Gastroesophageal sphincter (tissue), 3 donors: ENCODE data around the gene EXOC4.

Experiments
- EP300 ChIP-seq: sonication (generic); formaldehyde crosslinking; IDR thresholded peaks from one replicate; pipeline ENCODE4 v1.6.1; 2017; ENCODE audit warnings: antibody characterized with exemption, mild to moderate bottlenecking
- POLR2A ChIP-seq, 2 donors: fragments of 450-650 bp; IDR thresholded peaks; one replicate each; pipeline ENCODE4 v1.6.1; 2017; ENCODE audit warnings: antibody characterized with exemption in 2 of 2, mild to moderate bottlenecking in 2 of 2, moderate library complexity in 1 of 2
- POLR2AphosphoS5 ChIP-seq: sonication (generic); formaldehyde crosslinking; IDR thresholded peaks from one replicate; pipeline ENCODE4 v1.6.1; 2017; ENCODE audit warnings: antibody characterized with exemption
- TF ChIP-seq, protein P1 (sequence below), 4 experiments: fragments of 200-600 bp in 2 of 4; fragments of 450-650 bp in 2 of 4; sonication (generic) in 1 of 4; IDR thresholded peaks; one replicate each; pipeline ENCODE4 v1.5.1; 2017 to 2019; ENCODE audit warnings: antibody characterized with exemption in 4 of 4, mild to moderate bottlenecking in 2 of 4, moderate library complexity in 2 of 4

DNA sequence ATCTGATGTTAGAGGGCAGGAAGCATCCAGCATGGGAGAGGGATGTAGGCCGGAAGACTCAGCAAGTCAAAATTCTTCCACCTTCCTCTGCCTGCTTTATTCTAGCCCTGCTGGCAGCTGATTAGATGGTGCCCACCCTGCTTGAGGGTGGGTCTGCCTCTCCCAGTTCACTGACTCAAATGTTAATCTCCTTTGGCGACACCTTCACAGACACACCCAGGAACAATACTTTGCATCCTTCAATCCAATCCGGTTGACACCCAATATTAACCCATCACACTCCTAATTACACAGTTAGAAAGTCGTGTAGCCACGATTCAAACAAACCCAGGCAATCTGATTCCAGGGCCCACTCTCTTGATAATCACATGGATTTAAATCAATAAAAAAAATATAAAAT lies 440.4 kb downstream of the EXOC4 start:
- TF ChIP-seq POLR2A (IDR thresholded peaks at IDR 0.05) = no peak
- TF ChIP-seq, protein P1, sequence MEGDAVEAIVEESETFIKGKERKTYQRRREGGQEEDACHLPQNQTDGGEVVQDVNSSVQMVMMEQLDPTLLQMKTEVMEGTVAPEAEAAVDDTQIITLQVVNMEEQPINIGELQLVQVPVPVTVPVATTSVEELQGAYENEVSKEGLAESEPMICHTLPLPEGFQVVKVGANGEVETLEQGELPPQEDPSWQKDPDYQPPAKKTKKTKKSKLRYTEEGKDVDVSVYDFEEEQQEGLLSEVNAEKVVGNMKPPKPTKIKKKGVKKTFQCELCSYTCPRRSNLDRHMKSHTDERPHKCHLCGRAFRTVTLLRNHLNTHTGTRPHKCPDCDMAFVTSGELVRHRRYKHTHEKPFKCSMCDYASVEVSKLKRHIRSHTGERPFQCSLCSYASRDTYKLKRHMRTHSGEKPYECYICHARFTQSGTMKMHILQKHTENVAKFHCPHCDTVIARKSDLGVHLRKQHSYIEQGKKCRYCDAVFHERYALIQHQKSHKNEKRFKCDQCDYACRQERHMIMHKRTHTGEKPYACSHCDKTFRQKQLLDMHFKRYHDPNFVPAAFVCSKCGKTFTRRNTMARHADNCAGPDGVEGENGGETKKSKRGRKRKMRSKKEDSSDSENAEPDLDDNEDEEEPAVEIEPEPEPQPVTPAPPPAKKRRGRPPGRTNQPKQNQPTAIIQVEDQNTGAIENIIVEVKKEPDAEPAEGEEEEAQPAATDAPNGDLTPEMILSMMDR (IDR thresholded peaks at IDR 0.05) = no peak
- no peak for TF ChIP-seq EP300
- no peak for TF ChIP-seq POLR2AphosphoS5
